Esophagus (tissue), 2 donors: ENCODE data around the gene TMEM98. TPM values are rescaled to one million over a fixed set of nuclear protein-coding genes. Genes with fewer than 3 reads are reported as not detected.
"Not testable (repeated sequence)": the region's sequence is repeated elsewhere in the genome, so short reads cannot be mapped to it uniquely, and the experiment has no call there.

Experiments
- H3K27ac ChIP-seq, 2 donors: one replicate each; pipeline ENCODE4 v1.5.1; 2013; ENCODE audit warnings: low read depth in 2 of 2, mild to moderate bottlenecking in 2 of 2, inconsistent platforms in 1 of 2, low read length in 1 of 2, moderate library complexity in 1 of 2
- H3K27me3 ChIP-seq, 2 donors: one replicate each; pipeline ENCODE4 v1.6.1; 2013; ENCODE audit warnings: low read length in 2 of 2, control low read depth in 1 of 2, mild to moderate bottlenecking in 1 of 2; ENCODE audit not compliant: insufficient read depth in 2 of 2, control insufficient read depth in 1 of 2
- H3K36me3 ChIP-seq, 2 donors: one replicate each; pipeline ENCODE4 v1.6.1; 2013; ENCODE audit warnings: low read length in 1 of 2; ENCODE audit not compliant: control insufficient read depth in 2 of 2, insufficient read depth in 2 of 2
- H3K4me1 ChIP-seq, 2 donors: one replicate each; pipeline ENCODE4 v1.6.1; 2013; ENCODE audit warnings: low read length in 1 of 2; ENCODE audit not compliant: control insufficient read depth in 2 of 2, insufficient read depth in 2 of 2
- H3K4me3 ChIP-seq, 2 donors: one replicate each; pipeline ENCODE4 v1.5.1; 2013; ENCODE audit warnings: low read length in 2 of 2, mild to moderate bottlenecking in 2 of 2, low read depth in 1 of 2, moderate library complexity in 1 of 2
- H3K9me3 ChIP-seq, 2 donors: one replicate each; pipeline ENCODE4 v1.6.1; 2013; ENCODE audit warnings: mild to moderate bottlenecking in 2 of 2, low read depth in 1 of 2, low read length in 1 of 2, moderate library complexity in 1 of 2; ENCODE audit not compliant: control insufficient read depth in 2 of 2, insufficient read depth in 1 of 2
- WGBS, 2 donors: extraction: QIAGEN DNeasy Blood & Tissue Kit; methylation state at CpG; one replicate each; pipeline ENCODE4 v1.1.7; 2013; 5-methylcytosine and 5-hydroxymethylcytosine counted together
- polyA plus RNA-seq, 2 donors: library from polyadenylated mRNA; stranded (reverse); fragments of 200-250 nt; gene quantifications; one replicate each; pipeline ENCODE4 v1.2.3, GENCODE V29; 2013
- donor health status: healthy with polysubstance abuse.
- donor health status: Bipolar disorder and iron deficiency.

Gene TMEM98
- polyA plus RNA-seq, 2 donors = 6.0 to 18.2 TPM

DNA sequence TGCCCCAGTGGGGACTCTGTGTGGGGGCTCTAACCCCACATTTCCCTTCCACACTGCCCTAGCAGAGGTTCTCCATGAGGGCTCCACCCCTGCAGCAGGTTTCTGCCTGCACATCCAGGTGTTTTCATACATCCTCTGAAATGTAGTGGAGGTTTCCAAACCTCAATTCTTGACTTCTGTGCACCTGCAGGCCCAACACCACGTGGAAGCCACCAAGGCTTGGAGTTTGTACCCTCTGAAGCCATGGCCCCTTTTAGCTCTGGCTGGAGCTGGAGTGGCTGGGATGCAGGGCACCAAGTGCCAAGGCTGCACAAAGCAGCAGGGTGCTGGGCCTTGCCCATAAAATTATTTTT is 59.5 kb downstream of the TMEM98 start:
- WGBS, 2 donors = 20 to 26% methylated on average over 1 of the region's 1 CpG
- not testable (repeated sequence) for H3K4me3 ChIP-seq, H3K27ac ChIP-seq, H3K27me3 ChIP-seq, H3K9me3 ChIP-seq, H3K4me1 ChIP-seq, H3K36me3 ChIP-seq

GRCh38 chr17:32987868-32988267 is 59.9 kb downstream of the TMEM98 start:
- H3K4me3 ChIP-seq, H3K36me3 ChIP-seq, H3K27ac ChIP-seq, H3K4me1 ChIP-seq, H3K9me3 ChIP-seq, H3K27me3 ChIP-seq: not testable (repeated sequence)
- WGBS, 2 donors = 58 to 62% methylated on average over 2 of the region's 2 CpGs

DNA sequence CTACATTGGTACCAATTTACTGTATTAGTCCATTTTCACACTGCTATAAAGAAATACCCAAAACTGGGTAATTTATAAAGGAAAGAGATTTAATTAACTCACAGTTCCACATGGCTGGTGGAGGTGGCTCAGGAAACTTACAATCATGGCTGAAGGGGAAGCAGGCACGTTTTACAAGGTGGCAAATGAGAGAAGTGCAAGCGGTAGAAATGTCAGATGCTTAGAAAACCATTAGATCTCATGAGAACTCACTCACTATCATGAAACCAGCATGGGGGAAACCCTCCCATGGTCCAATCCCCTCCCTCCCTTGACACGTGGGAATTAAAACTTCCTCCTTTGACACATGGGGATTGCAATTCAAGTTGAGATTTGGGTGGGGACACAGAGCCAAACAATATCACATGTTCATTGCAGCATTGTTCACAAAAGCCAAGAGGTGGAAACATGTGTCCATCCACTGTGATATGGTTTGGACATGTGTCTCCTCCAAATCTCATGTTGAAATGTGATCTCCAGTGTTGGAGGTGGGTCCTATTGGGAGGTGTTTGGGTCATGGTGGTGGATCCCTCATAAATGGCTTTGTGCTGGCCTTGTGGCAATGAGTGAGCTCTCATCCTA is 60.6 kb downstream of the TMEM98 start:
- peaks cover 0 to 2% of the 10 kb centered on the region in 2 donors for H3K4me1 ChIP-seq
- 65 to 70% methylated on average over 3 of the region's 3 CpGs for WGBS, 2 donors
- H3K4me3 ChIP-seq = no peak overlapping the region
- no peaks in the 10 kb centered on the region for H3K27me3 ChIP-seq
- H3K36me3 ChIP-seq = no peaks in the 10 kb centered on the region
- H3K27ac ChIP-seq = no peak overlapping the region
- peaks cover 0 to 2% of the 10 kb centered on the region in 2 donors for H3K9me3 ChIP-seq

DNA sequence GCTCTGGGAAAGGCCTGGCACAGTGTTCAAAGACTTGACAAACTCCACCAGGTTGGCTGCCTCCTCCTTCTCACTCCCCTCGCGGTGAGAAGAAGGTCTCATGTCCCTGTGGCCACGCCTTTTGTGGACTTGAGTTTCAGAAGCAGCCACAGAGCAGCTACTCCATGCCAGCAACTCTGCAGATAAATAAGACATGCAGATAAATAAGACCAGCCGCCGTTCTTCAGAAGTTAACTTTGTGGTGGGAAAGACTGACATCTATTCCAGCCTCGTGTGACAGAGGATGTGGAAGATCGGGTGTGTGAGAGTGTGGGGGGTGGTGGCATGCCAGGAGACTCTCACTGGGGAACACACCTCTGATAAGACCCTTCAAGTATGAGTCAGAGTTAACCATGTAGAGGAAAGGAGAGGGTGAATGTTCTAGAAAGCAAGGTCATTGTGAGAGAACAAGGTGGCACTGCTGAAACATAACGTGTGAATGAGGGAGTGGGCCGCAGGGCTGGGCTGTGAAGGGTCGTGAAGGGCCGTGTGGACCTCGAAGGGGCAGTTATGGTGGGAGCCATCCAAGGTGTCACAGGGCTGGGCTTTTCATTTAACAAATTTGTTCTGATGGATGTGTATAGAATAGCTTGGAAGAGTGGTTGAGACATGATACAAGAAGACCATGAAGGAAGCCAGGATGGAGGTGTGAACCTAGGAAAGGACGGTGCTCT is 64.5 kb downstream of the TMEM98 start:
- no peak overlapping the region for H3K4me3 ChIP-seq
- no peaks in the 10 kb centered on the region for H3K36me3 ChIP-seq
- H3K27me3 ChIP-seq = no peaks in the 10 kb centered on the region
- peaks cover 0 to 2% of the 10 kb centered on the region in 2 donors for H3K4me1 ChIP-seq
- H3K27ac ChIP-seq = no peak overlapping the region
- peaks cover 0 to under 1% of the 10 kb centered on the region in 2 donors for H3K9me3 ChIP-seq
- WGBS, 2 donors = 65 to 67% methylated on average over 13 of the region's 13 CpGs

GRCh38 chr17:32993977-32994376 is 66.0 kb downstream of the TMEM98 start:
- 51 to 53% methylated on average over 9 of the region's 9 CpGs for WGBS, 2 donors
- H3K27ac ChIP-seq = no peak overlapping the region
- no peak overlapping the region for H3K4me3 ChIP-seq
- no peaks in the 10 kb centered on the region for H3K27me3 ChIP-seq
- H3K36me3 ChIP-seq = no peaks in the 10 kb centered on the region
- H3K9me3 ChIP-seq = no peaks in the 10 kb centered on the region
- H3K4me1 ChIP-seq = peaks cover 0 to 2% of the 10 kb centered on the region in 2 donors

Other genes starting within 250 kb of the TMEM98 start
- gene MYO1D, start 51.0 kb upstream of the TMEM98 start, polyA plus RNA-seq = 10 to 100 TPM; 31.8 to 43.2 TPM
- gene SPACA3, start 63.7 kb downstream of the TMEM98 start, polyA plus RNA-seq = not detected